Suprapubic skin (tissue), 4 donors: ENCODE measurements around the gene WDR36. TPM values are rescaled to one million over a fixed set of nuclear protein-coding genes. Genes with fewer than 3 reads are reported as not detected.

Experiments used
- DNase-seq, 2 donors: peaks; one replicate each; pipeline ENCODE4 v3.0.0-alpha.2; 2019; ENCODE audit warnings: low spot score in 2 of 2
- H3K27ac ChIP-seq: fragments of 200-600 bp; sonication (generic); one replicate; pipeline ENCODE4 v1.5.1; 2019
- H3K27me3 ChIP-seq: fragments of 200-600 bp; sonication (generic); one replicate; pipeline ENCODE4 v1.5.1; 2019
- H3K36me3 ChIP-seq: fragments of 200-600 bp; sonication (generic); one replicate; pipeline ENCODE4 v1.5.1; 2019
- H3K4me1 ChIP-seq: fragments of 200-600 bp; sonication (generic); one replicate; pipeline ENCODE4 v1.5.1; 2019
- H3K4me3 ChIP-seq: fragments of 200-600 bp; sonication (generic); one replicate; pipeline ENCODE4 v1.5.1; 2019; ENCODE audit warnings: mild to moderate bottlenecking
- H3K9me3 ChIP-seq: fragments of 200-600 bp; sonication (generic); one replicate; pipeline ENCODE4 v1.5.1; 2019
- CTCF ChIP-seq, 2 donors: fragments of 200-600 bp in 1 of 2; fragments of 450-650 bp in 1 of 2; sonication (generic) in 1 of 2; IDR thresholded peaks; one replicate each; pipeline ENCODE4 v1.5.1; 2016 to 2019; ENCODE audit warnings: antibody characterized with exemption in 2 of 2, mild to moderate bottlenecking in 1 of 2, moderate library complexity in 1 of 2
- EP300 ChIP-seq: sonication (generic); formaldehyde crosslinking; IDR thresholded peaks from one replicate; pipeline ENCODE4 v1.6.1; 2017; ENCODE audit warnings: antibody characterized with exemption
- POLR2A ChIP-seq, 2 donors: fragments of 450-650 bp; IDR thresholded peaks; one replicate each; pipeline ENCODE4 v1.6.1; 2017; ENCODE audit warnings: antibody characterized with exemption in 2 of 2, mild to moderate bottlenecking in 2 of 2, moderate library complexity in 2 of 2
- POLR2AphosphoS5 ChIP-seq, 3 donors: sonication (generic); formaldehyde crosslinking; IDR thresholded peaks; one replicate each; pipeline ENCODE4 v1.6.1; 2017; ENCODE audit warnings: antibody characterized with exemption in 3 of 3
- WGBS: methylation state at CpG from one replicate; pipeline ENCODE4 v1.1.5; 2018; 5-methylcytosine and 5-hydroxymethylcytosine counted together
- total RNA-seq, 4 donors: library from RNA; depleted of rRNA; stranded (reverse); fragments of >200 nt; gene quantifications; one replicate each; pipeline ENCODE4 v1.1.0, GENCODE V29; 2016

The WDR36 gene
- total RNA-seq, 4 donors from 2014 or later = 20.0 to 32.2 (median 26.2) TPM

- DNase-seq = no peak
- H3K9me3 ChIP-seq = no peaks in the 10 kb centered on the region
- no peak overlapping the region for H3K4me3 ChIP-seq
- peaks cover 8% of the 10 kb centered on the region for H3K4me1 ChIP-seq
- H3K27me3 ChIP-seq = no peaks in the 10 kb centered on the region
- no peaks in the 10 kb centered on the region for H3K36me3 ChIP-seq
- 7% methylated on average over 5 of the region's 5 CpGs for WGBS
- no peak for TF ChIP-seq EP300
- TF ChIP-seq POLR2AphosphoS5 (IDR thresholded peaks at IDR 0.05) = no peak
- TF ChIP-seq CTCF (IDR thresholded peaks at IDR 0.05) = no peak
- no peak for TF ChIP-seq POLR2A (IDR thresholded peaks at IDR 0.05)
- no peak overlapping the region for H3K27ac ChIP-seq
Observed at GRCh38 chr5:111143910-111144309, 51.8 kb downstream of the WDR36 start.

- TF ChIP-seq POLR2AphosphoS5 (IDR thresholded peaks at IDR 0.05) (no peak), CTCF (IDR thresholded peaks at IDR 0.05) (no peak)
- Histone ChIP-seq H3K36me3 (no peaks in the 10 kb centered on the region), H3K4me1 (peaks cover 8% of the 10 kb centered on the region), H3K4me3 (no peak overlapping the region), H3K27ac (no peak overlapping the region), H3K9me3 (no peaks in the 10 kb centered on the region), H3K27me3 (no peaks in the 10 kb centered on the region)
- 68% methylated on average over 1 of the region's 1 CpG for WGBS
- DNase-seq = no peak
Observed at GRCh38 chr5:111144352-111144930, 52.3 kb downstream of the WDR36 start.

GRCh38 chr5:111146053-111146452 lies 53.9 kb downstream of the WDR36 start:
- Histone ChIP-seq H3K36me3 (no peaks in the 10 kb centered on the region), H3K4me3 (no peak overlapping the region), H3K4me1 (peaks cover 8% of the 10 kb centered on the region), H3K27me3 (no peaks in the 10 kb centered on the region), H3K9me3 (no peaks in the 10 kb centered on the region), H3K27ac (no peak overlapping the region)
- TF ChIP-seq POLR2AphosphoS5 (IDR thresholded peaks at IDR 0.05) = no peak
- no peak for TF ChIP-seq EP300
- no peak for TF ChIP-seq CTCF (IDR thresholded peaks at IDR 0.05)
- no peak for TF ChIP-seq POLR2A (IDR thresholded peaks at IDR 0.05)
- DNase-seq = no peak
- 76% methylated on average over 2 of the region's 2 CpGs for WGBS

- no peak for DNase-seq
- H3K9me3 ChIP-seq = no peaks in the 10 kb centered on the region
- no peak overlapping the region for H3K27ac ChIP-seq
- no peak overlapping the region for H3K4me3 ChIP-seq
- peaks cover 8% of the 10 kb centered on the region for H3K4me1 ChIP-seq
- H3K36me3 ChIP-seq = no peaks in the 10 kb centered on the region
- WGBS = 85% methylated on average over 3 of the region's 3 CpGs
- H3K27me3 ChIP-seq = no peaks in the 10 kb centered on the region
- TF ChIP-seq EP300 = no peak
- TF ChIP-seq POLR2AphosphoS5 (IDR thresholded peaks at IDR 0.05) = no peak
- no peak for TF ChIP-seq CTCF (IDR thresholded peaks at IDR 0.05)
Observed at GRCh38 chr5:111147502-111147901, 55.4 kb downstream of the WDR36 start.

GRCh38 chr5:111151998-111152397 lies 59.9 kb downstream of the WDR36 start:
- no peaks in the 10 kb centered on the region for H3K27me3 ChIP-seq
- no peak overlapping the region for H3K27ac ChIP-seq
- H3K9me3 ChIP-seq = no peaks in the 10 kb centered on the region
- H3K4me1 ChIP-seq = no peaks in the 10 kb centered on the region
- no peak for TF ChIP-seq POLR2AphosphoS5 (IDR thresholded peaks at IDR 0.05)
- no peak for TF ChIP-seq EP300
- no peak for TF ChIP-seq CTCF (IDR thresholded peaks at IDR 0.05)
- TF ChIP-seq POLR2A (IDR thresholded peaks at IDR 0.05) = no peak
- WGBS = 70% methylated on average over 2 of the region's 2 CpGs
- no peaks in the 10 kb centered on the region for H3K36me3 ChIP-seq
- DNase-seq = no peak
- no peak overlapping the region for H3K4me3 ChIP-seq
